DMS53 (cell line): ENCODE data around the gene ACOT13.
"Not testable (repeated sequence)": the region's sequence is repeated elsewhere in the genome, so short reads cannot be mapped to it uniquely, and the experiment has no call there.

Experiments
- DNase-seq: peaks from one replicate; lab custom pipeline; 2025; lab: John Stamatoyannopoulos, UW

The ACOT13 gene

GRCh38 chr6:24731456-24732134 is 64.7 kb downstream of the ACOT13 start:
- DNase-seq, result not testable (repeated sequence)

- no peak for DNase-seq
Observed at GRCh38 chr6:24734166-24734565, 67.3 kb downstream of the ACOT13 start.

- not testable (repeated sequence) for DNase-seq
Observed at GRCh38 chr6:24734710-24735109, 67.8 kb downstream of the ACOT13 start.

- DNase-seq, result no peak
Observed at GRCh38 chr6:24738741-24739140, 71.9 kb downstream of the ACOT13 start.

GRCh38 chr6:24740861-24741260 is 74.0 kb downstream of the ACOT13 start:
- DNase-seq, result no peak

GRCh38 chr6:24742216-24742738 is 75.4 kb downstream of the ACOT13 start:
- DNase-seq, result no peak

- peak; percentile 68 for DNase-seq
Observed at GRCh38 chr6:24743265-24743943, 76.5 kb downstream of the ACOT13 start.

GRCh38 chr6:24743944-24744335 is 77.1 kb downstream of the ACOT13 start:
- no peak for DNase-seq

GRCh38 chr6:24744911-24745310 is 78.0 kb downstream of the ACOT13 start:
- no peak for DNase-seq

GRCh38 chr6:24749297-24749696 is 82.4 kb downstream of the ACOT13 start:
- DNase-seq, result no peak

GRCh38 chr6:24750878-24751277 is 84.0 kb downstream of the ACOT13 start:
- not testable (repeated sequence) for DNase-seq

- DNase-seq, result no peak
Observed at GRCh38 chr6:24752503-24752902, 85.6 kb downstream of the ACOT13 start.

GRCh38 chr6:24752917-24753492 is 86.1 kb downstream of the ACOT13 start:
- no peak for DNase-seq

- DNase-seq, result no peak
Observed at GRCh38 chr6:24753545-24753944, 86.7 kb downstream of the ACOT13 start.

- not testable (repeated sequence) for DNase-seq
Observed at GRCh38 chr6:24754378-24754777, 87.5 kb downstream of the ACOT13 start.
